Astrocyte of the spinal cord (primary cell): Measurements from ENCODE around the gene CCDC102A.
A peak's percentile ranks its signal among the peaks of the same experiment; 100 is the strongest.

ENCODE experiments used
- DNase-seq: peaks from one replicate; pipeline ENCODE4 v3.0.0; 2011; ENCODE audit warnings: low read depth, low spot score
- H3K4me3 ChIP-seq: 2 replicates; pipeline ENCODE4 v1.5.1; 2011; ENCODE audit warnings: low read depth, mild to moderate bottlenecking, low read length, moderate library complexity
- in situ Hi-C: cut with HindIII; loops from 2 replicates; pipeline ENCODE4 v1.10.0; 2017; ENCODE audit warnings: low sequenced_read_pairs
- TF ChIP-seq, protein P1 (sequence below): IDR thresholded peaks from 2 replicates; pipeline ENCODE4 v1.5.1; 2012; ENCODE audit warnings: low read depth, mild to moderate bottlenecking, low read length, inconsistent platforms

The CCDC102A gene

DNA sequence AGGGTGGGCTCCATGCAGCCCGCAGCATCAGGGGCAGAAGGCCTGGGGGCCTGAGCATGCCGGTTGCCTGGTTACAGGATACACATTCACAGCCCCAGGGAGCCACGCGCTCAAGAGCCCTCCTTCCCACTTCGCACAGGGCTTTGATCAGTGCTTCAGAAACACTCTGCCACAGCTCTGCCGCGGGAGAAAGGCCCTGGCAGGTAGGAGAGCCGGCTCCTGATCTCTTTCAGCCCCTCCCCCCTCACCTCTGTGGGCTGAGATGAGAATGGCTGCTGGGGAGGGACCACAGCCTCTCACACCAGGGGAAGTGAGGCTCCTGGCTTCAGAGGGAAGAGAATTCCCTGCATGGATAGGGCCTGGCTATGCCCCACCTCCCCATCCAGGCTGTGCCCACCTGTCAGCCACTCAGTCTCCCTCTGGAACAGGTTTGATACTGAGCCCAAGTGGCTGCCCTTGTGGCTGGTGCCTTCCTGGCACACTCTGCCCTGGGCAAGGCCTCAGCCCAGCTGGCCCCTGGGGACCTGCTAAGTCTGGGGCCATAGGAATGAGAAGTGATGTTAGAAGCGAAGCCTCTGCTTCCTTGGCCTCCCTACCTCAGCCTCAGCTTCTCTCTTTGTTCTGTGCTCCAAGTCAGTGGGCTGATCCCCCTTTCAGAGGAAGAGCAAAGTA lies 58.7 kb downstream of the CCDC102A start:
- no peak overlapping the region for H3K4me3 ChIP-seq
- TF ChIP-seq, protein P1, sequence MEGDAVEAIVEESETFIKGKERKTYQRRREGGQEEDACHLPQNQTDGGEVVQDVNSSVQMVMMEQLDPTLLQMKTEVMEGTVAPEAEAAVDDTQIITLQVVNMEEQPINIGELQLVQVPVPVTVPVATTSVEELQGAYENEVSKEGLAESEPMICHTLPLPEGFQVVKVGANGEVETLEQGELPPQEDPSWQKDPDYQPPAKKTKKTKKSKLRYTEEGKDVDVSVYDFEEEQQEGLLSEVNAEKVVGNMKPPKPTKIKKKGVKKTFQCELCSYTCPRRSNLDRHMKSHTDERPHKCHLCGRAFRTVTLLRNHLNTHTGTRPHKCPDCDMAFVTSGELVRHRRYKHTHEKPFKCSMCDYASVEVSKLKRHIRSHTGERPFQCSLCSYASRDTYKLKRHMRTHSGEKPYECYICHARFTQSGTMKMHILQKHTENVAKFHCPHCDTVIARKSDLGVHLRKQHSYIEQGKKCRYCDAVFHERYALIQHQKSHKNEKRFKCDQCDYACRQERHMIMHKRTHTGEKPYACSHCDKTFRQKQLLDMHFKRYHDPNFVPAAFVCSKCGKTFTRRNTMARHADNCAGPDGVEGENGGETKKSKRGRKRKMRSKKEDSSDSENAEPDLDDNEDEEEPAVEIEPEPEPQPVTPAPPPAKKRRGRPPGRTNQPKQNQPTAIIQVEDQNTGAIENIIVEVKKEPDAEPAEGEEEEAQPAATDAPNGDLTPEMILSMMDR, result no peak
- no peak for DNase-seq
- in situ Hi-C loops, result no loop called here

DNA sequence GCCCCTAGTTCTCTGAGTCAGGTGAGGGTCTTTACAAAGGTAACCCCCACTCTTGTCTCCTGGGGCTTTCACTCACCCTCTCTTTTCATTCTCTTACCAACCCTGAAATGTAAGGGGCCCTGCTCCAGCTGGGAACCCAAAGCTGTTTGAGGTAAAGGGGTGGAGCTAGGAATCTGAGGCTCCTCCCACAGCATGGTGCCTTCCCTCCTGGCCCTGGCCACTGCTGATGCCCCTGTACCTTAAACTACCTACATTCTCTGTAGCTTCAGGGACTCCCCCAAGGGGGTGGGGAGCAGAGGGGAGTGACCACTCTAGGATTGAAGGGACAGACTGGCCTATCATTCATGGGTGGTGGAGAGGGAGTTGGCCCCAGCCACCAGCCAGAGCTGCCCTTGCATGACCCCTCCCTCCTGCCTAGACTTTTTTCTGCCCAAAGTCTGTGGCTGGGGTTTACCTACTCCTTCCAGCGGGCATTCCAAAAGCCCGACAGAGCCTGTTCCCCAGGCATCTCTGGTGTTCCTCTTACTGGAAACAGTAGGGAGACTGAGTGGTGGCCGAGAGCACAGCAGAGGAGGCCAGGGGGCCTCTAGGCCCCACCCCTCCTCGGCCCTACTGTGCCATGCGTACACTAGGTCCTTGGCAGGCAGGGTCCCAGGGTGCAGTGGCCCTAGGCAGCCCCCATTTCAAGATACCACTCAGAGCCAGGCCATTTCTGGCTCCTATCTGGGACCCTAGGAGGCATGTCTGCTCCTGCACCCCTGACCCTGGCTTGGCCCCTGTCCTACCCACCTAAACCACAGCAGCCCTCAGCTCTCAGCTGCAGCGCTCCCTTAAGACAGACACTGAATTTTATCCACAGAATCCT lies 59.6 kb downstream of the CCDC102A start:
- in situ Hi-C loops, result no loop called here
- no peak for DNase-seq
- TF ChIP-seq, protein P1, result no peak
- H3K4me3 ChIP-seq, result no peak overlapping the region

DNA sequence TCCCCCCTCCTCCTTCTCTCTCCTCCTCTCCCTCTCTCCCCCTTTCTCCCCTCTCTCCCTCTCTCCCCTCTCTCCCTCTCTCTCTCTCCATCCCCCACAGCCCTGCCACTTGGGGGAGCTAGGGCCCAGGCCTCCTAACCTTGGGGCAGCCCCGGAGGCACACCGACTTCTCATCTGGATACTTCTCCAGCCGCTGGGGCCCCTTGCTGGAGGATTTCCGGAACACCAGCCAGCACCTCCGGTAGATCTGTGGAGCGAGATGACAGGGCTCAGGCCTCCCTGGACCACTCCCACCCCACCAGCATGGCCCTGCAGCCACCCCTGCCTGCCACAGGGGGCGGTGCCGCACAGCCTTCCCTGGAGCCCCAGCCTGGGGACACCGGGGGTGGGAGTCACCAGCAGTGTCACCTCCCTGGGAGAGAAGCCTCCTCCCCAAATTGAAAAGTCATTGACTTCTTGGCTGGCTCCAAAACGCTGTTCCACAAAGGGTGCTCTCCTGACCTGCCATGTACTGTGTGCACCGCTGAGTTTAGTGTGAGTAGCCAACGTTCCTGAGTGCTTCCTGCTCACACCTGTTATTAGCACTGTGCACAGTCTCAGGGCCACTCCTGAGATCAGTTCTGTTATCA lies 60.5 kb downstream of the CCDC102A start:
- peak; percentile 43 for DNase-seq
- TF ChIP-seq, protein P1, result peak; percentile 84
- H3K4me3 ChIP-seq, result no peak overlapping the region
- in situ Hi-C loops, result no loop called here

DNA sequence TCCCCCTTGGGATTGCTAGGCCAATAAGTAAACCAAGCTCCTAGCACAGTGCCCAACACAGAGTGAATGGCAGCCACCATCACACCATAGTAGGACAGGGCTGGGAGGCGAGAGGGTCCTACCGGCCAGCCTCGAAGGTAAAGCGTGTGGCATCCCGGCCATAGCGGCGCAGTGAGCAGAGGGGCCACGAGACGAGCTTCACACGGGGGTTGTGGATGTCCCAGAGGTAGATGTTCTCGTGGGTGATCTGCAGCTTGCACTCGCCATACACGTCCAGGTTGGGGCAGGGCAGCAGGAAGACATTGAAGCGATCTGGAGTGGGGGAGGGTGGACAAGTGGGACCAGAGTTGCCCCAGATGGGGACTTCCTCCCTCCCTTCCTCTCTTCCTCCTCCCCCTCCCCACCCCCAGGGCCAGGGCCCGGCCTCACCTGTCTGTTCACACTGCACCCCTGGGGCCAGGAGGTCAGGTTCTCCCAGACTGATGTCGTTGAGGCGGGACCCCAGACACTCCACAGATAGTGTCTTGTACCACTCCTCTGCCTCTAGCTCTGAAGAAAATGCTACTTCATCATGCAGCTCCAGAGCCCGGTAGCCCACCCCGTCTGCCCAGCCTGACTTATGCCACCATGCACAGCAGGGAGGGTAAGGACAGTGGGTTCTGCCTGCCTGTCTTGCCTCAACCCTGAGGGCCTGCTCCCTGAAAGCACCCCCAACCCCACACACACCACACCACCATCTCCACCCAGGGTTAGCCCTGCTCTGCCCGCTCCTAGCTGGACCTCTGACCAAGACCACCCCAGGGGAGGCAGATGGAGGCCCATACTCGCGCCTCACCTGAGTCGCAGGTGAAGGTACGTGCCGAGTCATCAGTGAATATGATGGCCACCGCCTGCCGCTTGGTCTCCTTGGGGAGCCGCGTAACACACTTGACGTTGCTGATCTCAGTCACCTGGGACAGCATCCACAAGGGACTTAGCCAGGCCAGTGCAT lies 61.4 kb downstream of the CCDC102A start:
- DNase-seq, result no peak
- no peak overlapping the region for H3K4me3 ChIP-seq

DNA sequence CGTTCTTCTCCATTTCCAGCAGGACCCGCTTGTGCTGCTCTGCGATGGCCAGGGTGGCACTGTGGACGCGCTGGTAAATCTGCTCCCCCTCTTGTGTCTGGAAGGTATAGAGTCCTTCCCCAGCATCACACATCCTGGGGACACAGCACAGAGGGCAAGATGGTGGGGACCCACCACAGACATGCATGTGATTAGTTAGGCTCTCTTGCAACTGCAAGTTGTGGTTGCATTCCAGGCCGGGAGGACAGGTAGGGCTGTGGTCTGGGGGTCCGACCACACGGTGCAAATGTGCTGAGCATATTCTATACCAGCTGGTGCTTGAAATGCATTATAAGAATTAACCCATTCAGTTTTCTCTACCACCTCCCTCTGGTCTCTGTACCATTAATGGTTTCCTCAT lies 62.5 kb downstream of the CCDC102A start:
- TF ChIP-seq, protein P1, result no peak
- in situ Hi-C loops, result no loop called here
- no peak overlapping the region for H3K4me3 ChIP-seq
- DNase-seq, result no peak

More for the DNA sequence above, 61.4 kb downstream of the CCDC102A start:
- TF ChIP-seq, protein P1, result no peak
- in situ Hi-C loops, result no loop called here
